ENCODE data around the gene ARID3B.

GRCh38 chr15:74548241-74548640 is 7.2 kb downstream of the ARID3B start:
- TF ChIP-seq CTCF (IDR thresholded peaks at IDR 0.05; ENCODE audit: poor library complexity) (no peak), EZH2phosphoT487 (IDR thresholded peaks at IDR 0.05; ENCODE audit: low read depth, severe bottlenecking, unreplicated experiment) (no peak)
